COR-L47 (cell line): ENCODE results near the gene DEAF1.

ENCODE experiments used
- DNase-seq: peaks from one replicate; lab custom pipeline; 2025; lab: John Stamatoyannopoulos, UW

DEAF1 gene

DNA sequence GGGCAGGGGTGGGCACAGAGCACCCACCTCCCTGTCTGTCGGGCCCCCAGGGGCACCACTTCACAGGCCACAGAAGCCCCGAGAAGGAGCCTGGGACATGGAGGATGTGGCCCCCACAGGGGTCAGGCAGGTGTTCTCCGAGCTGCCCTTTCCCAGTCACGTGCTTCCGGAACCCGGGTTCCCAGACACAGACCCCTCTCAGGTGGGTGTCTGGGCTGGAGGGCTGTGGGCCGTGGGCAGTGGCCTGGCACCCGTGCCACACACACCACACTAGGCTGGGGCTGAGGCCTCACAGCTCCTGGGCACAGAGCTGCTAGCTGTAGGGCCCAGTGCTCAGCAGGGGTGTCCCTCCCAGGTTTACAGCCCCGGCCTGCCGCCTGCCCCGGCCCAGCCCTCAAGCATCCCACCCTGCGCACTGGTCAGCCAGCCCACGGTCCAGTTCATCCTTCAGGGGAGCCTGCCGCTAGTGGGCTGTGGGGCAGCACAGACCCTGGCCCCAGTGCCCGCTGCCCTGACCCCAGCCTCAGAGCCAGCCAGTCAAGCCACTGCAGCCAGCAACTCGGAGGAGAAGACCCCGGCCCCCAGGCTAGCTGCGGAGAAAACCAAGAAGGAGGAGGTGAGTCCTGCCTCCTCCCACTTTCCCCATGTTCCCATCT lies 84.7 kb downstream of the DEAF1 start:
- no peak for DNase-seq

GRCh38 chr11:609341-609811 lies 85.6 kb downstream of the DEAF1 start:
- no peak for DNase-seq

DNA sequence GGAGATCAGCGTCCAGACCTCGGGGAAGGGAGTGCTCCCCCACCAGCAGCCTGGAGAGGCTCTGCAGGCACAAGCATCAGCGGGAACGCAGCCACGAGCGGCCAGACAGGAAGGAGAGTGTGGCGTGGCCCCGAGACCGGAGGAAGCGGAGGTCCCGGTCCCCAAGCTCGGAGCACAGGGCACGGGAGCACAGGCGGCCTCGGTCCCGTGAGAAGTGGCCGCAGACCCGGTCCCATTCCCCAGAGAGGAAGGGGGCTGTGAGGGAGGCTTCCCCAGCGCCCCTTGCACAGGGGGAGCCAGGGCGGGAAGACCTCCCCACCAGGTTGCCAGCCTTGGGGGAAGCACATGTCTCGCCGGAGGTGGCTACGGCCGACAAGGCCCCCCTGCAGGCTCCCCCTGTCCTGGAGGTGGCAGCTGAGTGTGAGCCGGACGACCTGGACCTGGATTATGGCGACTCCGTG lies 86.2 kb downstream of the DEAF1 start:
- no peak for DNase-seq

DNA sequence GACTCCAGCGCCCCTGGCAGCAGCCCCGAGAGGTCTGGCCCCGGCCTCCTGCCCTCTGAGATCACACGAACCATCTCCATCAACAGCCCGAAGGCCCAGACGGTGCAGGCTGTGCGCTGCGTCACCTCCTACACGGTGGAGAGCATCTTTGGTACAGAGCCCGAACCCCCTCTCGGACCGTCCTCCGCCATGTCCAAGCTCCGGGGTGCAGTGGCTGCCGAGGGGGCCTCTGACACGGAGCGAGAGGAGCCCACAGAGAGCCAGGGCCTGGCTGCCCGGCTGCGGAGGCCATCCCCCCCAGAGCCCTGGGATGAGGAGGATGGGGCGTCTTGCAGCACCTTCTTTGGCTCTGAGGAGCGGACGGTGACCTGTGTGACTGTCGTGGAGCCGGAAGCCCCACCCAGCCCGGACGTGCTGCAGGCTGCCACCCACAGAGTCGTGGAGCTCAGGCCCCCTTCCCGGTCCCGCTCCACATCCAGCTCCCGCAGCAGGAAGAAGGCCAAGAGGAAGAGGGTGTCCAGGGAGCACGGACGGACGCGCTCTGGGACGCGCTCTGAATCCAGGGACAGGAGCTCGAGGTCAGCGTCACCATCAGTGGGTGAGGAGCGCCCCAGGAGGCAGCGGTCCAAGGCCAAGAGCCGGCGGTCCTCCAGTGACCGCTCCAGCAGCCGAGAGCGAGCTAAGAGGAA lies 86.9 kb downstream of the DEAF1 start:
- no peak for DNase-seq

- DNase-seq = no peak
These were observed 87.8 kb downstream of the DEAF1 start for GRCh38 chr11:607020-607780.

DNA sequence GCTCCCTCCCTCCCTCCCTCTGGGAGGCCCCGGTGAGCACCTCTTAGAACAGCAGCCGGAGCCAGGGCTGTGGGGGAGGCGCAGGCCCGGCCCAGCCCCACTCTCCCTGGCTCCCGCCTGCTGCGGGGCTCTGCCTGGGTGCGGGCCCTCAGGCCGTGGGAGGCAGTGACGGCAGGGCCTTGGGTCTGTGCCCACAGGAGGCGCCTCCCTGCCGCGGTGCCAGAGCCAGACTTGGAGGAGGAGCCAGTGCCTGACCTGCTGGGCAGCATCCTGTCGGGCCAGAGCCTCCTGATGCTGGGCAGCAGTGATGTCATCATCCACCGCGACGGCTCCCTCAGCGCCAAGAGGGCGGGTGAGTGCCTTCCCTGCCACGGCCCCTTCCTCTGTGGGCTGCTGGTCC lies 88.8 kb downstream of the DEAF1 start:
- DNase-seq = no peak

DNA sequence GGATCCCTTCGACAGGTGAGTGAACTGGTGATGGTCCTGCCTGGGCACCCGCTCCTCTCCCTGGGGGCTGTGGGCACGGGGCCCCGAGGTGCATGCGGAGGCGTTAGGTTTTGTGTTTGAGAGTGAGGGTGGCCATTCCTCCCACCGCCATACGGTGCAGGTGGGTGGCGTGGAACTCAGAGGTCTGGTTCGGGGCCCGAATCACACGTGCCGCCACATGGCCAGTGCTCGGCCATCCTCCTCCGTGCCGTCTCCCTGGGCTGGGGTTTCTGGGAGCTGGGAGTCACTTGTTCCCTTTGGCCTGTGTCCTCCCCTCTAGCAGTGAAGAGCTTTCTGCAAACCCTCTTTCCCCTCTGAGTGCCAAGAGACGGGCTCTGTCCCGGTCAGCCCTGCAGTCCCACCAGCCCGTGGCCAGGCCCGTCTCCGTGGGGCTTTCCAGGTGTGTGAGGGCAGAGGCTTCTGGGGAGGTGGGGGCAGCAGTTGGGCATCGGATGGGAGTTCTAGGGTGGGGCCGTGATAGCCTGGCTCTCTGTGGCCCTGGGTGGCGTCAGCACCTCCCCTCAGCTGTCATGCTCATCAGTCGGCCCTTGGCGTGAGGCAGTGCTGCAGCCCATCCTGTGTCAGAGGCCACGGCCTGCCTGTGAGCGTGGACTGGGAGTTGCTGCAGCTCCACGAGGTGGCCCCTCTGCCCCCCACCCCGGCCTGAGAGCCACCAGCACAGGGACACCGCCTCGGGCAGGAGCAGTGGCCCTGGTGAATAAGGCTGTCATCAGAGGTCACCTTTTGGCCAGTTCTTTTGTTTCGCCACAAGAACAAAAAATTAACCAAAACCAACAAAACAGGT lies 89.5 kb downstream of the DEAF1 start:
- DNase-seq = no peak

GRCh38 chr11:603154-603553 lies 91.9 kb downstream of the DEAF1 start:
- DNase-seq = no peak

DNA sequence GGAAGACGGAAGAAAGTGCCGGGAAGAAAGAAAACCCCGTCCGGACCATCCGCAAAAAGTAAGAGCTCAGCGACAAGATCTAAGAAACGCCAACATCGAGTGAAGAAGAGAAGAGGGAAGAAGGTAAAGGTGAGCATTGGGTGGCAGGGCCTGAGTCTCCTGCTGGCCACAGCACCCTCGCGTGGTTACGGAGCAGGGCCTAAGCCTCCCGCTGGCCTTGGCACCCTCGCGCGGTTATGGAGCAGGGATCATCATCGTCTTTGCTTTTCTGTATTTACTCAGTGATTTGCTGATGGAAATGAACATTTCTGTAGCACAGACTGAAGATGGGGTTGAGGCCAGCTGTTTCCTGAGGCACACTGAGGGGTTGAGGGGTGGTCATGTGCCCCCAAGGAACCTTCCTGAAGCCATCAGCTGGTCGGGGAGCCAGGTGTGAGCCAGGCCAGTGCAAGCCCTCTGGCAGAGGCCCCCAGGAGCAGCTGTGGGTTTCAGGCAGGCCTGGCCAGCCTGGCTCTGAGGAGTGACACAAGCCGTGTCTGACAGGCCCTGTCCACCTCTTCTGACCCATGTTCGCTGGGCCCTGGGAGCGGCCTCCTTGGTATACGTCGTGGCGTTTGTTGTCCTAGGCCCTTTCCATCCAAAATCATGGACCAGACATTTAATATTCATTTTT lies 93.3 kb downstream of the DEAF1 start:
- DNase-seq = no peak

GRCh38 chr11:598005-598680 lies 96.9 kb downstream of the DEAF1 start:
- no peak for DNase-seq

DNA sequence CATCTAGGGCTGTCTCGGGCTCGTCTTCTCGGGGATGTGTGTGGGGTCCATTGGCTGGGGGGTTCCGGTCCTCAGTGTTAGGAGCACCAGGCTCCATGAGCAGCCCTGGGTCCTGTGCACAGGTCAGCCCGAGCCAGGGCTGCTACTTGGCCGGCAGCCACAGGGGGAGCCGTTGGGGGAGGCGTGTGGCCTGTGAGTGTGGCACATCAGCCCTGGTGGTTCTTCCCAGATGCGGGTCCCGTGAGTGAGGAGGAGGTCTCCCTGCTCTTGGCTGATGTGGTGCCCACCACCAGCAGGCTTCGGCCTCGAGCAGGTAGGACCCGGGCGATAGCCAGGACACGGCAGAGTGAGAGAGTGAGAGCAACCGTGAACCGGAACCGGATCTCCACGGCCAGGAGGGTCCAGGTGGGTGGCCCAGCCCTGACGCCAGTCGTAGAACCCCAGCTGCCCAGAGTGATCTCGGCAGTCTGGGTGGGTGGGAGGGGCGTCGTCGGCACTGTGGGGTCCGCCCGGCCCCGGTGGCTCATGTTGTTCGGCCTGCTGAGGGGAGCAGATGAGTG lies 97.8 kb downstream of the DEAF1 start:
- DNase-seq = no peak

- DNase-seq = no peak
These were observed 98.6 kb downstream of the DEAF1 start for GRCh38 chr11:596374-596773.

GRCh38 chr11:595400-595799 lies 99.6 kb downstream of the DEAF1 start:
- DNase-seq = no peak
